ENCODE data around the gene TRANK1.

GRCh38 chr3:36796881-36797280, 148.0 kb downstream of the TRANK1 start:
- TF ChIP-seq GABPA (IDR thresholded peaks at IDR 0.05 in 1 of 2, conservative IDR thresholded peaks at IDR 0.05 in 1 of 2) (no peak), CTCF (IDR thresholded peaks at IDR 0.05; ENCODE audit: low read depth, low read length, missing input control) (no peak), RAD21 (IDR thresholded peaks at IDR 0.05) (no peak), ZBTB33 (IDR thresholded peaks at IDR 0.05) (no peak), REST (IDR thresholded peaks at IDR 0.05) (no peak), YY1 (IDR thresholded peaks at IDR 0.05) (no peak), ATF3 (IDR thresholded peaks at IDR 0.05) (no peak), MAX (IDR thresholded peaks at IDR 0.05) (no peak), FOXA1 (IDR thresholded peaks at IDR 0.05) (no peak), TAF1 (conservative IDR thresholded peaks at IDR 0.05) (no peak)
